Measurements from ENCODE around the gene GJA1. TPM values are rescaled to one million over a fixed set of nuclear protein-coding genes. Genes with fewer than 3 reads are reported as not detected.

Gene GJA1
- total RNA-seq, 1 donor, result 834 TPM

DNA sequence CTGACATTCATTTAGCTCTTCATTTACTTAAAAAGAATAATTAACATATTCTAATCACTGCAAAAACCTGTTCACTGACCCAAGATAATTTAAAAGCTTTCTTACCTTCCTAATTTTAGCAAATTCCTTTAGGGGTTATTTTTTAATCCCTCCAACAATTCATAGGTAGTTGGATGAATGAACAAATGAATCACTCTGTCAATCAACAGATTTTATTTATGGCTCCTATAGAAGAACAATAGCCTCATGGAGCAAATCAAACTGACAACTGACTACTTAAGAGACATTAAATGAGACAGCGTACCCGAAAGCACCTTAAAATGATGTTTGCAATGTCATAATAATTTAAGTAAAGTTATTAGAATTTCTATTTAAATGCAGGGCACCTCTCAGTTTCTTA is 31.5 kb upstream of the GJA1 start:
- DNase-seq (ENCODE audit: low read depth), result no peak
- TF ChIP-seq, protein P1, sequence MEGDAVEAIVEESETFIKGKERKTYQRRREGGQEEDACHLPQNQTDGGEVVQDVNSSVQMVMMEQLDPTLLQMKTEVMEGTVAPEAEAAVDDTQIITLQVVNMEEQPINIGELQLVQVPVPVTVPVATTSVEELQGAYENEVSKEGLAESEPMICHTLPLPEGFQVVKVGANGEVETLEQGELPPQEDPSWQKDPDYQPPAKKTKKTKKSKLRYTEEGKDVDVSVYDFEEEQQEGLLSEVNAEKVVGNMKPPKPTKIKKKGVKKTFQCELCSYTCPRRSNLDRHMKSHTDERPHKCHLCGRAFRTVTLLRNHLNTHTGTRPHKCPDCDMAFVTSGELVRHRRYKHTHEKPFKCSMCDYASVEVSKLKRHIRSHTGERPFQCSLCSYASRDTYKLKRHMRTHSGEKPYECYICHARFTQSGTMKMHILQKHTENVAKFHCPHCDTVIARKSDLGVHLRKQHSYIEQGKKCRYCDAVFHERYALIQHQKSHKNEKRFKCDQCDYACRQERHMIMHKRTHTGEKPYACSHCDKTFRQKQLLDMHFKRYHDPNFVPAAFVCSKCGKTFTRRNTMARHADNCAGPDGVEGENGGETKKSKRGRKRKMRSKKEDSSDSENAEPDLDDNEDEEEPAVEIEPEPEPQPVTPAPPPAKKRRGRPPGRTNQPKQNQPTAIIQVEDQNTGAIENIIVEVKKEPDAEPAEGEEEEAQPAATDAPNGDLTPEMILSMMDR (IDR thresholded peaks at IDR 0.05; ENCODE audit: insufficient read depth, low read depth, low read length), result no peak
- H3K4me3 ChIP-seq (ENCODE audit: low read depth, low read length), result no peak overlapping the region

DNA sequence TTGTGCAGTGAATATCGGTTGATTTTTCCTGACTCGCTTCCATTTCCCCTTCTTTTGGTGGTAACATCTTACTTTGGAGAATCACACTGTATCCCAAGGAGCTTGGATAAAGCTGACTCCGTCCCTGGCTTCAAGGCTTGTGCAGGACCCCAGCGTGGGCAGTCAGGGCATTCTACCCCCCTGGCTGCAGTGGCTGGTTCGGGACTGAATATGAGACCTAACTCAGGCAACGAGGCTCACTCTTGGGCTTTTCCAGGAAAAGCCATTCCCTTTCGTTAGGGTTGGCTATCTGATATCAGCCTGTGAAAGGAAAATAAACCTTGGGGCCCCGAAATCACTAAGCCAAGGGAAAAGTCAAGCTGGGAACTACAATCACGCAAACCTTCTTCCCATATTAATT is 30.1 kb upstream of the GJA1 start:
- TF ChIP-seq, protein P1 (IDR thresholded peaks at IDR 0.05; ENCODE audit: insufficient read depth, low read depth, low read length), result no peak
- H3K4me3 ChIP-seq (ENCODE audit: low read depth, low read length), result no peak overlapping the region
- DNase-seq (ENCODE audit: low read depth), result no peak

DNA sequence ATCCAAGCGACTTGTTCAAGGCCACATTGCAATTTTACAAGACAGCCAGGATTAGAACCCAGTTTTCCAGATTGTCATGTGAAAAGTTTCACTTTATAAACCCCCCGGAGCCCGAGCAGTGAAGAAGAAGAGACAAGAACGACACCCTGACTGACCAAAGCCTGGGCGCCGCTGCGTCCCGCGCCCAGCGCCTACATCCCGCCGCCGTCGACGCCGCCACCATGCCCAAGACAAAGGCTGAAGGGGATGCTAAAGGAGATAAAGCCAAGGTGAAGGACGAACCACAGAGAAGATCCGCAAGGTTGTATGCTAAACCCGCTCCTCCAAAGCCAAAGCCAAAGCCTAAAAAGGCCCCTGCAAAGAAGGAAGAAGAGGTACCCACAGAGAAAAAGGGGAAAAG is 27.1 kb upstream of the GJA1 start:
- no peak for DNase-seq (ENCODE audit: low read depth)
- no peak overlapping the region for H3K4me3 ChIP-seq (ENCODE audit: low read depth, low read length)
- TF ChIP-seq, protein P1 (IDR thresholded peaks at IDR 0.05; ENCODE audit: insufficient read depth, low read depth, low read length), result no peak

DNA sequence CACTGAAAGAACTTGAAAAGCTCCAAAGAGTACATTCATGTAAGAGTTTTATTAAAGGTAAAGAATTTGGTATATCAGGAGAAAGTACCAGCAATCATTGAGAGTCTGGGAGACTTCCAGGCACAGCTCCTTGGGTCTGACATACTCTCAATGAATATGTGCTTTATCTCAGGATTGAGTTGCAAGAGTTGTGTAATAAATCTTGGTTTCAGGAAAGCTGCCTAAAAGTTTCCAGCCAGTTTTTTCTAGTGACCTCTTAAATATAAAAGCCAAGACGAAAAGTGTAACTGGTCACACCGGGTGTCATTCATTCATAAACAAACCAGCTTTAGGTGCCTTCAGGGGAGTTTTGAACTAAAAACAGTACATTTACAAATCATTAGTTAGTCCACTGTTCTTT is 21.6 kb upstream of the GJA1 start:
- TF ChIP-seq, protein P1 (IDR thresholded peaks at IDR 0.05; ENCODE audit: insufficient read depth, low read depth, low read length), result no peak
- H3K4me3 ChIP-seq (ENCODE audit: low read depth, low read length), result no peak overlapping the region
- DNase-seq (ENCODE audit: low read depth), result peak; percentile 24

DNA sequence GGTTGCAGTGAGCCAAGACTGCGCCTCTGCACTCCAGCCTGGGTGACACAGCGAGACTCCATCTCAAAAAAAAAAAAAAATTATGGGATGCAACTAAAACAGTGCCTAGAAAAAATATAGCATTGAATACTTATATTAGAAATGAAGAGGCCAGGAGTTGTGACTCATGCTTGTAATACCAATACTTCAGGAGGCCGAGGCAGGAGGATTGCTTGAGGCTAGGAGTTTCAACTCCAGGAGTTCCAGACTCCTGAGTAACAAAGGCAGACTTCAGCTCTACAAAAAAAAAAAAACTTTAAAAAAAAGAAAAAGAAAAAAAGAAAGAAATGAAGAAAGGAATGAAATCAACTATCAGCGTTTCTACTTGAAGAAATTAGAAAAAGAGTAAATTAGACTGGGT is 17.1 kb upstream of the GJA1 start:
- no peak overlapping the region for H3K4me3 ChIP-seq (ENCODE audit: low read depth, low read length)
- TF ChIP-seq, protein P1 (IDR thresholded peaks at IDR 0.05; ENCODE audit: insufficient read depth, low read depth, low read length), result no peak

DNA sequence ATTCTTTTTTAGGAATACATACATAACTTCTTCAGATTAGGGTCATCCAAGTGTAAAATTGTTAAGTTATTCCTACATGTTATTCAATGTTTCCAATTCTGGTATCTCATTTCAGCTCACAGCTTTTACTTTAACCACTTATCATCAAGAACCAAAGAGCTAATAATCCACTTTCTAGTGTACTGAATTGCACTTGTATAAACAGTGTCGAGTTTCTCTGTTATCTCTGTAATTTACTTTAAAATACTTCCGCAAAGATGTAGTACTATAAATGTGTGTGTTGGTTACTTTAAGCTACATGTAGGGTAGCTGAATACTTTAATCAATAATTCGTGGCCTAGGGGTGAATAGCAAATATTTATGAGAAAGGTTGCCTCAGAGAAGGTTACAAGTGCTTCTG is 8.8 kb upstream of the GJA1 start:
- TF ChIP-seq, protein P1 (IDR thresholded peaks at IDR 0.05; ENCODE audit: insufficient read depth, low read depth, low read length), result no peak
- DNase-seq (ENCODE audit: low read depth), result no peak

More for the DNA sequence above, 17.1 kb upstream of the GJA1 start:
- no peak for DNase-seq (ENCODE audit: low read depth)

More for the DNA sequence above, 8.8 kb upstream of the GJA1 start:
- H3K4me3 ChIP-seq (ENCODE audit: low read depth, low read length), result no peak overlapping the region

Data from fibroblast of villous mesenchyme (primary cell).